Erythroblast (primary cell): ENCODE data around the gene SINHCAF.
"Not testable (repeated sequence)": the region's sequence is repeated elsewhere in the genome, so short reads cannot be mapped to it uniquely, and the experiment has no call there.

Experiments
- DNase-seq, 2 experiments: peaks; one replicate each; lab custom pipeline; 2025; lab: John Stamatoyannopoulos, UW
- GATA1 ChIP-seq: IDR thresholded peaks from 2 replicates; pipeline ENCODE4 v1.6.1; 2011; ENCODE audit warnings: low read depth, mild to moderate bottlenecking, control low read depth, low read length, moderate library complexity
- POLR2A ChIP-seq: IDR thresholded peaks from 2 replicates; pipeline ENCODE4 v1.6.1; 2011; ENCODE audit warnings: mild to moderate bottlenecking, low read length

Gene SINHCAF

GRCh38 chr12:31250179-31250578, 75.8 kb downstream of the SINHCAF start:
- no peak for TF ChIP-seq POLR2A
- DNase-seq: no peak

- DNase-seq: no peak
- no peak for TF ChIP-seq POLR2A
- TF ChIP-seq GATA1: no peak
Observed at GRCh38 chr12:31249356-31249755, 76.6 kb downstream of the SINHCAF start.

- no peak for DNase-seq
Observed at GRCh38 chr12:31248815-31249214, 77.1 kb downstream of the SINHCAF start.

GRCh38 chr12:31248337-31248736, 77.6 kb downstream of the SINHCAF start:
- TF ChIP-seq POLR2A (no peak), GATA1 (no peak)
- DNase-seq: no peak

More at GRCh38 chr12:31248815-31249214, 77.1 kb downstream of the SINHCAF start:
- TF ChIP-seq POLR2A: no peak
- TF ChIP-seq GATA1: no peak

- DNase-seq: no peak
- TF ChIP-seq POLR2A (no peak), GATA1 (no peak)
Observed at GRCh38 chr12:31246470-31246850, 79.5 kb downstream of the SINHCAF start.

GRCh38 chr12:31245822-31246469, 80.0 kb downstream of the SINHCAF start:
- peak; percentile 13 to 15 for DNase-seq
- TF ChIP-seq GATA1: no peak
- TF ChIP-seq POLR2A: no peak

GRCh38 chr12:31242418-31242817, 83.5 kb downstream of the SINHCAF start:
- not testable (repeated sequence) for DNase-seq

- DNase-seq: peak; percentile 53 to 66
- TF ChIP-seq POLR2A: no peak
- TF ChIP-seq GATA1: no peak
Observed at GRCh38 chr12:31238764-31239387, 87.1 kb downstream of the SINHCAF start.

GRCh38 chr12:31238333-31238732, 87.6 kb downstream of the SINHCAF start:
- DNase-seq: not testable (repeated sequence)

- no peak for DNase-seq
- TF ChIP-seq GATA1 (no peak), POLR2A (no peak)
Observed at GRCh38 chr12:31236998-31237637, 88.8 kb downstream of the SINHCAF start.

GRCh38 chr12:31235868-31236395, 90.0 kb downstream of the SINHCAF start:
- no peak for DNase-seq
- no peak for TF ChIP-seq POLR2A
- TF ChIP-seq GATA1: no peak

GRCh38 chr12:31234955-31235867, 90.7 kb downstream of the SINHCAF start:
- peak; percentile 9 to 11 for DNase-seq
- TF ChIP-seq POLR2A (no peak), GATA1 (no peak)

- no peak for TF ChIP-seq GATA1
- no peak for TF ChIP-seq POLR2A
- no peak for DNase-seq
Observed at GRCh38 chr12:31234053-31234840, 91.7 kb downstream of the SINHCAF start.
